ENCODE results near the gene STXBP5. TPM values are rescaled to one million over a fixed set of nuclear protein-coding genes. Genes with fewer than 3 reads are reported as not detected.

STXBP5 gene
- total and polyA plus RNA-seq, 9 of the 15 experiments (the other 6 are each of a cell fraction or from before 2014, with no cell fraction given) = 23.3 to 172 (median 71.5) TPM

GRCh38 chr6:147311218-147311617 lies 107.0 kb downstream of the STXBP5 start:
- Histone ChIP-seq H3K4me2 (ENCODE audit: insufficient read depth, low read length) (no peak overlapping the region), H2AFZ (ENCODE audit: low read depth, low read length) (no peak overlapping the region), H3K79me2 (ENCODE audit: control insufficient read depth, insufficient read depth, low read length) (no peaks in the 10 kb centered on the region), H3K4me1 (replicated peaks in 1 of 2; ENCODE audit: control insufficient read depth in 2 of 2, insufficient read depth in 2 of 2, low read length in 2 of 2) (no peaks in the 10 kb centered on the region), H3K27ac (ENCODE audit: extremely low read depth, low read depth, low read length) (no peak overlapping the region), H3K27me3 (ENCODE audit: control insufficient read depth in 2 of 2, insufficient read depth in 2 of 2, low read length in 2 of 2) (no peaks in the 10 kb centered on the region), H3K4me3 (no peak overlapping the region), H4K20me1 (replicated peaks; ENCODE audit: control insufficient read depth, insufficient read depth, low read length) (no peaks in the 10 kb centered on the region), H3K9ac (ENCODE audit: insufficient read depth in 1 of 2, low read depth in 2 of 2, low read length in 2 of 2) (no peak overlapping the region), H3K9me1 (ENCODE audit: control insufficient read depth, insufficient read depth, low read length) (no peaks in the 10 kb centered on the region), H3K36me3 (ENCODE audit: control insufficient read depth, insufficient read depth, low read length) (peaks cover 90% of the 10 kb centered on the region), H3K9me3 (replicated peaks; ENCODE audit: control insufficient read depth, insufficient read depth, low read depth, low read length) (no peaks in the 10 kb centered on the region)
- DNase-seq (ENCODE audit: extremely low read depth in 1 of 4, low spot score in 3 of 4) (no peak), FAIRE-seq (no peak), ATAC-seq (no peak)
- no peak for TF ChIP-seq DACH1 (IDR thresholded peaks at IDR 0.05; ENCODE audit: partially characterized antibody)
- no peak for TF ChIP-seq MAX (CRISPR knock-in tag; IDR thresholded peaks at IDR 0.05)
- no peak for TF ChIP-seq MGA (IDR thresholded peaks at IDR 0.05)
- no peak for TF ChIP-seq KDM4B (IDR thresholded peaks at IDR 0.05; ENCODE audit: borderline replicate concordance in 2 of 2, low read depth in 1 of 2)
- no peak for TF ChIP-seq HMG20B (CRISPR knock-in tag; IDR thresholded peaks at IDR 0.05)
- TF ChIP-seq RBFOX2 (IDR thresholded peaks at IDR 0.05; ENCODE audit: low read depth, low read length) = no peak
- no peak for TF ChIP-seq TFAP4 (CRISPR knock-in tag; IDR thresholded peaks at IDR 0.05; ENCODE audit: borderline replicate concordance)
- TF ChIP-seq HDAC1 (IDR thresholded peaks at IDR 0.05) = no peak
- TF ChIP-seq BRD9 (IDR thresholded peaks at IDR 0.05; ENCODE audit: low read depth, partially characterized antibody) = no peak
- no peak for TF ChIP-seq IRF1 (CRISPR knock-in tag; IDR thresholded peaks at IDR 0.05; ENCODE audit: borderline replicate concordance)
- ChIA-PET CTCF (ENCODE audit: low intra/inter-chr PET ratio) (no interaction called here), POLR2A (interaction anchor here (0.6 kb wide), 1 partner anchor 16 kb away, joined by 4 read pairs; no protein-coding TSS in a partner anchor)
- in situ Hi-C loops (cut with MboI) (no loop called here), intact Hi-C loops (cut with micrococcal nuclease) (no loop called here)
- no TSS peak for BruUV-seq (replicated peaks)

Data from K562 (cell line).